GM12875 (cell line): ENCODE results near the gene KLRG1.

Experiments
- H3K4me3 ChIP-seq: one replicate; pipeline ENCODE4 v1.5.1; 2011; ENCODE audit warnings: low read depth, low read length, control low read depth
- TF ChIP-seq, protein P1 (sequence below): IDR thresholded peaks from 2 replicates; pipeline ENCODE4 v1.5.1; 2011; ENCODE audit warnings: low read depth, mild to moderate bottlenecking, control low read depth, inconsistent platforms, low read length, moderate library complexity, borderline replicate concordance; ENCODE audit not compliant: insufficient read depth

Gene KLRG1

DNA sequence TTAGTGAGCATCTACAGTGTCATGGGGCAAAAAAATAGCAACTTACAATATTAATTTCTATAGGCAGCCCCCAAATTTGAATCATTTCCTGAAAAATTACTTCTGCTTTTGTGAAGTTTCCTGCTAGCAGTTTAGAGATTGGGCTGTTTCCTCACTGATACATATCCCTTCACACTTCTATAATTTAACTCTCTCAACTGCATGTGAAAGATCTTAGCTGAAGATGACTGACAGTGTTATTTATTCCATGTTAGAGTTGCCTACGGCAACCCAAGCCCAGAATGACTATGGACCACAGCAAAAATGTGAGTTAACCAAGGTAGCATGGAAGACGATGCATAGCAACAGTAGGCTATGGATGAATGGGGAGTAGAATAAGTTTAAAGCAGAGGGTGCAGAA lies at the start of gene KLRG1:
TSS of gene KLRG1 (plus strand) at position 134 of the 400 bp plus-strand sequence. CDS start at position 224, 90 bp downstream.
- TF ChIP-seq, protein P1, sequence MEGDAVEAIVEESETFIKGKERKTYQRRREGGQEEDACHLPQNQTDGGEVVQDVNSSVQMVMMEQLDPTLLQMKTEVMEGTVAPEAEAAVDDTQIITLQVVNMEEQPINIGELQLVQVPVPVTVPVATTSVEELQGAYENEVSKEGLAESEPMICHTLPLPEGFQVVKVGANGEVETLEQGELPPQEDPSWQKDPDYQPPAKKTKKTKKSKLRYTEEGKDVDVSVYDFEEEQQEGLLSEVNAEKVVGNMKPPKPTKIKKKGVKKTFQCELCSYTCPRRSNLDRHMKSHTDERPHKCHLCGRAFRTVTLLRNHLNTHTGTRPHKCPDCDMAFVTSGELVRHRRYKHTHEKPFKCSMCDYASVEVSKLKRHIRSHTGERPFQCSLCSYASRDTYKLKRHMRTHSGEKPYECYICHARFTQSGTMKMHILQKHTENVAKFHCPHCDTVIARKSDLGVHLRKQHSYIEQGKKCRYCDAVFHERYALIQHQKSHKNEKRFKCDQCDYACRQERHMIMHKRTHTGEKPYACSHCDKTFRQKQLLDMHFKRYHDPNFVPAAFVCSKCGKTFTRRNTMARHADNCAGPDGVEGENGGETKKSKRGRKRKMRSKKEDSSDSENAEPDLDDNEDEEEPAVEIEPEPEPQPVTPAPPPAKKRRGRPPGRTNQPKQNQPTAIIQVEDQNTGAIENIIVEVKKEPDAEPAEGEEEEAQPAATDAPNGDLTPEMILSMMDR = no peak
- no peak within 1 kb of the TSS for H3K4me3 ChIP-seq

DNA sequence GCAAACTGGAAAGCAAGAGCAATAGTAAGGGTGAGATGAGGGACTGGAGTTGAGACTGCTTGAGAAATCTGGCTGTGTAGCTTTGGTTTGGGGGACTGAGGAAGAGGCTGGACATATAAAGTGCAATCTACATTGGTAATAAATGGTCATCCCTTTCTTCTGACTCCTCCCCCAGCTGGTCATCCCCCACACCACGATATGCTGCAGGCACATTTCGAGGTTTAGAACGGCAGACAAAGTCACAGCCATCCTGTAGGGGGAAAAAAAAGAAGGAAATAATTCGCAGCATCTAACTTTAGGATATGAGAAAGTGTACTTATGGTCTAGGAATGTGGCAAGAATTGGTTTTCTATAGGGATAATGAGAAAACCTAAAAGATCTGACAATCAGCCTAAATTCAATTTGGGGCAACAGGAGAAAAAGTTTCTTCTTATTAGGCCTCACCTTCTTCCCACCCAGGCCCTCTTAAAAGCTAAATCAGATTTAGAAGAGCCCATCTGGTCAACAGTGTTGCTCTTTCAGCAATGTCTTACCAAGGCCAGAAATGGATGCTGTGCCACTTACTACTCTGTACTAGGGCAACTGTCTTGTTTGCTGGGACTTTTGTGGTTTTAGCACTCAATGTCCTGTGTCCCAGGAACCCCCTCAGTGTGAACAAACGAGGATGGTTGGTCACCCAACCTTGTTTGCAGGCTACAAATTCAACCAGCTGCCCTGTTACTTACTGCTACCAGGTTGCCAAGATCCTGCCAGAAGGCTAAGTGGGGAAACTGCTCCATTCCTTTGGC lies 47.5 kb upstream of the KLRG1 start:
- TF ChIP-seq, protein P1 = no peak
- no peak overlapping the region for H3K4me3 ChIP-seq

DNA sequence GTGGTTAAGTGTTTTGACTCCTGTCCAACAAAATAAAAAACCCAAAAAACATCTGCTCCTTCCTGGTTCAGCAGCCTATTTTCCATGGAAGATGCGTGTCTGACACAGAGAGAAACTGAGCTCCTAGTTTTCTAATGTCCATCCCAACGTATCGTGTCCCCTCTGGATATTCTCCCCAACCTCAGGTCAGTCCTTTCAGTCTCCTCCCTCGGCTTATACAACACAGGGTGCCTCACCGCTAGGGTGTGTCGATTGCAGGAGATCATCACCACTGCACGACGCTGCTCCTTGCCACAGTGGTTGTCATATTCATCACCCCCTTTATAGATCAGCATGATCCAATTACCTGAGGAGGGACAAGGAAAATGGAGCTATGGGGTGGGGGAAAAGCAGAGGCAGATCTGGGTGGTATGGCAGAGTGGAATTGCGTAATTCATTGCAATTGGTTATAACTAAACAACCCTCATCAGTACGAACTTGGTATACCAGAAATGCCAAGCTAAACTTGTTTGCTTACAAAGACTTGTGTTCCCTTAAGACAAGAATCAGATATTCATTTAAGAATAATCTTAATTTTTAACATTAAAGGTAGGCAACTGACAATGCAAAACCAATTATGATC lies 45.7 kb upstream of the KLRG1 start:
- no peak overlapping the region for H3K4me3 ChIP-seq
- TF ChIP-seq, protein P1 = no peak

DNA sequence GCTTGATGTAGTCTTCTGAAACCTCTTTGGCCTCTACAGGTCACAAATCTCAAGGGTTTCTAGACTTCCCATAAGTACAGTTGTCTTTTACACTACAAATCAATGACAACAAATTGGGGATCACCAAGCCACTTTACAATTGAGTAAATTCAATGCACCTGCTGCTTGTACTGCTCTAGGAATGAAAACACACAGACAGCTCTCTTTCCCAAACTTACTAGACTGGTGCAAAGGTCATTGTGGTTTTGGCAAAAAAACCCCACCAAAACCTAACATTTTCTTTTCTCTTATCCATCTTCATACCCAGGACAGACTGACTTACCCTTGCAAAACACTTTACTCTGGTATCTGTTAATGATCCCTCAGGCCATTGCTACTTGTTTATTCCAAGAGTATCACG lies 42.6 kb upstream of the KLRG1 start:
- TF ChIP-seq, protein P1 = no peak
- no peak overlapping the region for H3K4me3 ChIP-seq

DNA sequence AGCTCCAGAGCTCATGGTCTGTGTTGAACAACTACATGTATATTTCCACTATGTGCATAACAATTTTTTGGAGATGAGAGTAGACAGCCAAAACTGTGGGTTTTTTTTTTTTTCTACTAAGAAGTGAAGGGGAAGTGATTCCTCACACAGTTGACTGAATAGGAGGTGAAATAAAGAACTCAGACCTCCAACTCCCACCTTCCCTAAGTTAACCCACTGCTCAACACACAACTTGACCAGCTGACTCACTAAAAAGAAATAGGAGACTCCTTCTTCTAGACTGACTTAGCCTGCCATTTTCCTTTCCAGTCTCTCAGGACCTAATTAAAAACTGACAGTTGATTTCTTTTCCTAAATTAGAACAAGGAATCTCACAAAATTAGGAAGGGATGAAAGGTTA lies 41.6 kb upstream of the KLRG1 start:
- peak overlapping the region; percentile 32 for H3K4me3 ChIP-seq
- TF ChIP-seq, protein P1 = no peak

DNA sequence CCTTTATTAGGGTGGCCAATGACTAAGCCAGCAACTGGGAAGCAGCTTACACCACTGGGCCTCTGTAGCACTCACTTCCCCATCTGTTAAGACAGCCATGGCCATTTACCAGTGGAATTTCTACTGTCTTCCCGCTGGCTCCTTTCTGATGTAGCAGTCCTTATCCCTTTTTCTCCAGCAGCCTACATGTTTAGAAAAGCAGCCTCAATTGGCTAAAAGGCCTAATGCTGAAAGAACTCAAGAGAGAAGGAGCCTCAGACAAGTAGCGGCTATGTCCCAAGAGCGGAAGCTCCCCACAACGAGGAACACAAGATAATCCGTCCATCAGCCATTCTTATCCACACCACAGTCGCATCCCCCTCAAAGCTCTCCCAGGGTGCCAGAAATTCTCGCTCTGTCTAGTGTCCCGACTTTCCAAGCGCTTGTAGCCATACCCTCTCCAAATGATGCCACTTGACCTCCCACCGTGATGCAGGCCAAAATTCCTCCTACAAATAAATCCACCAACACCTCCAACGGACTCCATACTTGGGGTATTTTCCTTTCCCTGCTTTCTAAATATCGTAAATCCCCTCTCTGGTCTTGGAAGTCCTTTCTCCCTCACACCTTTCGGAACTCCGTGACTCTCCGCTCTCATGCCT lies 40.5 kb upstream of the KLRG1 start:
- H3K4me3 ChIP-seq = peak overlapping the region; percentile 69
- TF ChIP-seq, protein P1 = no peak
